Fibroblast of the aortic adventitia (primary cell): ENCODE data around the gene PDE1A. TPM values are rescaled to one million over a fixed set of nuclear protein-coding genes. Genes with fewer than 3 reads are reported as not detected.

Source experiments
- DNase-seq: peaks from one replicate; pipeline ENCODE4 v3.0.0-alpha.2; 2010; ENCODE audit warnings: low read depth
- H3K4me3 ChIP-seq: 2 replicates; pipeline ENCODE4 v1.5.1; 2011; ENCODE audit warnings: low read depth, mild to moderate bottlenecking, control low read depth, low read length, moderate library complexity
- CTCF ChIP-seq: IDR thresholded peaks from 2 replicates; pipeline ENCODE4 v1.5.1; 2011; ENCODE audit warnings: mild to moderate bottlenecking, low read length, control low read depth, inconsistent platforms; ENCODE audit not compliant: insufficient read depth
- total RNA-seq: library from RNA; depleted of rRNA; stranded (reverse); fragments of >200 nt; gene quantifications from 2 replicates; pipeline ENCODE4 v1.2.3, GENCODE V29; 2012; ENCODE audit warnings: low replicate concordance

The PDE1A gene
- total RNA-seq, 1 donor = 18.7 TPM

- H3K4me3 ChIP-seq = no peak overlapping the region
- no peak for DNase-seq
- no peak for TF ChIP-seq CTCF
Observed at GRCh38 chr2:182191061-182191460, 235.8 kb downstream of the PDE1A start.

- H3K4me3 ChIP-seq = no peak overlapping the region
- no peak for DNase-seq
- TF ChIP-seq CTCF = no peak
Observed at GRCh38 chr2:182187130-182187529, 239.7 kb downstream of the PDE1A start.

GRCh38 chr2:182186132-182186735, 240.6 kb downstream of the PDE1A start:
- DNase-seq = peak; percentile 67
- TF ChIP-seq CTCF = peak; percentile 63
- no peak overlapping the region for H3K4me3 ChIP-seq

GRCh38 chr2:182182436-182182835, 244.4 kb downstream of the PDE1A start:
- no peak for TF ChIP-seq CTCF
- H3K4me3 ChIP-seq = no peak overlapping the region
- peak; percentile 15 for DNase-seq

- no peak for DNase-seq
- no peak for TF ChIP-seq CTCF
- H3K4me3 ChIP-seq = no peak overlapping the region
Observed at GRCh38 chr2:182181381-182181780, 245.5 kb downstream of the PDE1A start.

- H3K4me3 ChIP-seq = no peak overlapping the region
- no peak for TF ChIP-seq CTCF
- no peak for DNase-seq
Observed at GRCh38 chr2:182179176-182179575, 247.7 kb downstream of the PDE1A start.
